ENCODE results near the gene STMND1. TPM values are rescaled to one million over a fixed set of nuclear protein-coding genes. Genes with fewer than 3 reads are reported as not detected.

The STMND1 gene
- polyA plus RNA-seq, result 0.79 TPM in 1 of 2 replicates, not detected in the other

GRCh38 chr6:17101422-17102257, at the start of gene STMND1:
Gene STMND1, plus strand, starts transcription at chr6:17102050. Its CDS starts 208 bp downstream, at chr6:17102258.

Other genes starting within 250 kb of the STMND1 start
- gene RBM24, start 179.3 kb downstream of the STMND1 start, polyA plus RNA-seq, result 1.7 TPM in 1 of 2 replicates, not detected in the other

Data from Purkinje cell (primary cell).